T1000 (cell line): ENCODE results near the gene RAB22A.

Experiments used
- DNase-seq: peaks from one replicate; lab custom pipeline; 2025; ENCODE audit warnings: mixed read lengths; lab: John Stamatoyannopoulos, UW

The RAB22A gene

GRCh38 chr20:58303547-58303946 is 6.0 kb upstream of the RAB22A start:
- DNase-seq: no peak

GRCh38 chr20:58305061-58305460 is 4.5 kb upstream of the RAB22A start:
- DNase-seq: no peak

DNA sequence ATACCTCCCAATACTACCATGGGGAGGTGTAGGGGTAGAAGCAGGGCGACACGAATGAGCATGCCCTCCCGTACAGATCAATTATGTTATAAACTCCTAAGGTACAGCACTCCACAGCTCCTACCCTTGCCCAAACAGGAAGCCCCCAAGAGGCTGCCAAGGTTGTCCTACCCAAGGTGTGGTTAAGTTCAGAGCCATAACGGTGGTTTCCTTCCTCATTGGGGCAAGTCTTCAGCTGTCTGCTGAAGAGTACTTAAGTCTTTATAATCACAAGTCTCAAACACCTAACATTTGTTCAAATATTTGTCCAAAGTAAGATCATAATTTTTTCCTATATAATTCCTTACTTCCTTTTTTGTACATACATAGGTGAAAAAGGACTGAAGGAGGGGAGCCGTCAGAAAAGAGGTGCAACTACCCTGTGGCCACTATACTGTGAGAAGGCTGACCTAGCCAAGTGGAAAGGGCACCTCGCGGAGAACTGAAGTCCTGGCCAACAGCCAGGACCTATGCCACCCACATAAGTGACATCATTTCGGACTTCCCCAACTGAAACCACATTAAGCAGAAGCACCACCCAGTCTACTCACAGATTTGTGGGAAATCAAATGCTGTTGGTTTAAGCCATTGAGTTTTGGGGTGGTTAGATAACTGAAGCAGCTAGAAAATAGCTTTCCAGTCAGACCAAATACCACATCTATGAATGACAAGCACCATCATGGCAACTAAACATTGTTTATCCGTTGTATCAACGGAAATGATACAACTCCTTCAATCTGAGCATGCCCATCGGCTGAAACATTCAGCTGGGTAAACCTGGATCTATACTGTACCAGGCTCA is 2.9 kb upstream of the RAB22A start:
- peak; percentile 54 for DNase-seq

GRCh38 chr20:58307270-58307669 is 2.2 kb upstream of the RAB22A start:
- DNase-seq: no peak

GRCh38 chr20:58308290-58308679 is 1.2 kb upstream of the RAB22A start:
- DNase-seq: no peak

DNA sequence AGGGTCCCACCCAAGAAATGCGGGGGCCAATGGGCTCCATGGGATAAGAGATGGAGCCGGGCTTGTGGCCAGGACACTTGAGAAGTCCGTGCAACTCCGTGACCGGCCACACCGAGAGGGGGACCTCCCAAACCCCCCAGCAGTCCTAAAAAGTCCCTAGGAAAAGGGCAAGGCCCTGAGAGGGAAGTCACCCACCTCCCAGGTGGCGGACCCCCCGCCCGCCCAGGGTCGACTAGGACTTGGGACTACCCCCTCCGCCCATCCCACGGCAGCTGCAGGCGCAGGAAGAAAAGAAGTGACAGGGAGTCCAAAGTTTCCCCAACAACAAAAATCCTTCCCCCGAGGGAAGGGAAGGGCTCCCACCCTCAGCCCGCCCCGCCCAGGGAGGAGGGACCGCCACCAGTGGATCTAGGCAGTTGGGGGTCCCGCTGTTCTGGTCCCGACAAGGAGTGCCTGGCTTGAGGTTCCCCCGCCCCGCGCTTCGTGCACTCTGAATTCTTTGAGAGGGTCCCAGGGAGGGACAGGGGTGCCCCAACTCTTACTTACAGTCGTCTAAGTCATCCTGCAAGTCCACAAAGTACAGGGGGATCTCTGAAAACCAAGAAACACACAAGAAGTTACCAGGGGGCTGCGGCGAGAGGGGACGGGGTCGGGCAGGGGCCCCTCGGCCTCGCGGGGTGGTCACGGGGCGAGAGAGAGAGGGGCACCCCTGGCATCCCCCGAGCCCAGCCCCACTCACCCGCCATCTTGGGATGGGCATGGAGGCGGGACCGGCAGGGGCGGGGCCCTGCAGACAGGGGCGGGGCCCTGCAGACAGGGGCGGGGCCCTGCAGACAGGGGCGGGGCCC is 611 bp upstream of the RAB22A start:
- peak; percentile 85 for DNase-seq

DNA sequence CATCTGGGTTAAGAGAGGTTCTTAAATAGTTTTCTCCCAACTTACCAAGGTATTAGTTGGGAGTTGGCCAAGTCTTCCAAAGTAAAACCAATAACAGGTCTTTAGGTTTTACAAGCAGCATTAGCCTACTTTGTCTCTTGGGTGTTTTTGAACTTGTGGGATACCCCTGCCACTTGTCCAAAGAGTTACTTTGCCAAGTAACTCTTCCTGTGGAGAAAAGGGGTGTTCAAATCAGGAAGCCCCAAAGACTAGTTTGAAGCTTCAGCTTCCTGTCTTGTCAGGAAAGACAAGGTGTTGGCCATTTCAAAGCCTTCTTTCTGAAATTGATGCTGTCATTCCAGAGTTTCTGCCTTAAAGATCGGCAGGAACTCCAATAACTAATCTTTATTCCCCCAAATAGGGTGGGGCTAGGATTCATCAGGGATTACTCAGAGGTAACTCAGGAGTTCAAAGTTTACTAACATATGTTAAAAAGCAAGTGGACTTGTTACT is 822 bp downstream of the RAB22A start:
- DNase-seq: no peak

GRCh38 chr20:58312836-58313235 is 3.3 kb downstream of the RAB22A start:
- DNase-seq: no peak

DNA sequence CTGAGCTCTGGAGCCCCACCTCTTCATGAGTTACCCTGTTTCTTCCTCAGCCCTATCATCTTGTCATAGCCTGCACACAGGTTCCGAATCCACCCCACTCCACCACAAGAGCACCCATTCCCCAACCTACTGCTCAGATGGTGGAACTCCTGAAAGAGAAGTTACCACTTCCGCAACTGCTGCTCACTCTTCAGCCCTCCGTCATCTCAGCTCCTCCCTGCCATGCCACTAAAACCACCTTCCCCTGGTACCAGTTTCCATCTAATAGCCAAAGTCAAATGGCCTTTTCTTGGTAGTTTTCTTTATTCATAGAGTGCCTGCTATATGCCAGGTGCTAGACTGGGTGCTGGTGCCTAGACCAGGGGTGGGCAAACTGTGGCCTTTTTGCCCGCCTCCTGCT is 3.9 kb downstream of the RAB22A start:
- no peak for DNase-seq

- DNase-seq: no peak
Observed at GRCh38 chr20:58321205-58321604, 11.7 kb downstream of the RAB22A start.

- no peak for DNase-seq
Observed at GRCh38 chr20:58322083-58322482, 12.6 kb downstream of the RAB22A start.

DNA sequence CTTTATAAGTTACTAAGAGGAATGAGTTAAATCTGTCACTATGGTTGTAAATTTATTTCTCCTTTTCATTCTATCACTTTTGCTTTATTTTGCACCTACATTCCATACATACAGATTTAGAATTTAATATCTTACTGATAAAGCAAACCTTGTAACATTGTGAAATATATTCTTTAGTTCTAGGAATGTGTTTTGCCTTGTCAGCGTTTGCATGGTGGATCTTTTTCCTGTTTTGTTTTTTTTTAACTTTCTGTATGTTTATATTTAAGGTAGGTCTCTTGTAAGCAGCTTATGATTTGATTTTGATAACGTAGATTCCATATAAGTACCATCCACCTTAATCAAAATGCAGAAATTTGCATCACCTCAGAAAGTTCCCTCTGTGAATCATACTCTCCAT is 16.4 kb downstream of the RAB22A start:
- DNase-seq: no peak

GRCh38 chr20:58327211-58327610 is 17.7 kb downstream of the RAB22A start:
- no peak for DNase-seq

- no peak for DNase-seq
Observed at GRCh38 chr20:58328836-58329235, 19.3 kb downstream of the RAB22A start.

- DNase-seq: no peak
Observed at GRCh38 chr20:58329711-58330110, 20.2 kb downstream of the RAB22A start.

GRCh38 chr20:58330249-58330648 is 20.7 kb downstream of the RAB22A start:
- no peak for DNase-seq

DNA sequence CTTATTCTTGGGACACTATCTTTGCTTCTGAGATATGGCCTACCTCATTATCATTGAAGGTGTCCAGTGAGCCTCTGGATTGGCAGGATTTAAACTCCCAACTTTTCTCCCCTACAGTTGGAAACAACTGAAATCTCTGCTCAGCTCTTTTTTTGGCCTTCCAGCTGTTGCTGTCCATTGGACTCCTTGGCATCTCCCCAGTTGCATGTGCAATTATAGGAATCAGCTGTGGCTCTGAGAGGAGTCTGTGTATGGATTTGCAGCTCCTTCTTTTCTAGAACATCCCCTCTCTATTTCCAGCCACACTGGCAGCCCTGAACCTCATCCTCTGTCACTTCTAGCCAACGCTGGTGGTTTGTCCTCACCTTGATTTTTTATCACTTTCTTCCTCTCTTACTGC is 21.2 kb downstream of the RAB22A start:
- DNase-seq: no peak

DNA sequence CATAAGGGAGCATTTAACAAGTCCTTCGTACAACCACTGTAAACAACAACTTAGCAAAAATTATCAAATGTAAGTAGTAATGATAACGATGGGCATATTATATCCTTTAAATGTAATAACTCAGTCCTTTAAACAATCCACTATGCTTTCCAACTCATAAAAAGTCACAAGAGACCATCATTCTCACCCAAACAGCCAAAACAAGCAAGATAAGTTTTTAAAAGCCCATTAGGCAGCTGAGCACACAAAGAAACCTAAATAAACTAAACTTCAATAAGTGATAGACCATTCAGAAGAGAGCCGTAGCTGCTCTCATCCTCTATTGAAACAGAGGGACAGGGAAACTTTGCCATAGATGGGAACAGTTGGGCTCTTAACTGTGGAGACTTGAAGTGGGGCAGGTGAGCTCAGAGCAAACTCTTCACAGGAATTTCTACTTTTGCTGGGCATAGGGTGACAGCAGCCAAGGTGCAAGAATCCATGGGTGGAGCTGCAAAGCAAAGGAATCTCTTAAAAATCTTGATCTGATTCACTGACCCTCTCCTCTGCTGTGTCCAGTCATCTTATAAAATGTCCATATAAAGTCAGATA is 22.5 kb downstream of the RAB22A start:
- no peak for DNase-seq

DNA sequence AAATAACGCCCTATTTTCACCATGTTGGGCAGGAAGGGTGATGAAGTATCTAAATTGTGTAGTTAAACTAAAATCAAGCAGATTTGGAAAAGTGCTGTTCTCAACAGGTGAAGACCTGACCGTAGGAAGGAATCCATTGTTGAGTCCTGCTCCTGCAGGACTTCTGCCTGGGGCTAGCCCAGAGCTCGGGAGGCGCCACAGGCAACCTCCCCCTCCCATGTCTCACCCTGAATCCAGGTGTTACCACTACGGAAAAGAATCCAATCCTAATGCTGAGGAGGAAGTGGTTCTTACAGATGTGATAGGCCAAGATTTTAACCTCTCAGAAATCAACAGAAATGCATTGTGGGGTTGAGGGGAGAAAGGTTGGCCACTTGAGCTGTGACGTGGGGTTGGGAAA is 30.2 kb downstream of the RAB22A start:
- no peak for DNase-seq

- DNase-seq: no peak
Observed at GRCh38 chr20:58340151-58340550, 30.6 kb downstream of the RAB22A start.

DNA sequence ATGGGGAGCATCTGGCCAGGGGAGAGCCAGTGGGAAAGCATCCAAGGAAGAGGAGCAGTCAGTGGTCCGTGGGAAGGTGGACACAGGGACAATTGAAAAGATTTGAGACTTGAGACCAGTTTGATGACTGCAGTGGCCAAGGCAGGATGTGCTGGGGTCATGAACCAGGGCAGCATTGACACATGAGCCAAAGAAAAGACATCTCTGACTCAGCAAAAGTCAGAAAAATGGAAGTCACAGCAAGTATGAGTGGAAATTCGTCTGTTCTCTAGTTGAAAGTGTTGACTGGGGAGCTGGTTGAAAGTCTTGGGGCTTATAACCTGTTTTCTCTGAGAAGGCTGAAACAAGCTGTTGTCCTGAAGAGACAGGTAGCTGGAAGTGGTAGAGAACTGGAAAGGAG is 31.3 kb downstream of the RAB22A start:
- no peak for DNase-seq

GRCh38 chr20:58342104-58342945 is 32.8 kb downstream of the RAB22A start:
- DNase-seq: no peak
